ENCODE results near the gene AP4E1. TPM values are rescaled to one million over a fixed set of nuclear protein-coding genes. Genes with fewer than 3 reads are reported as not detected.

AP4E1 gene
- total RNA-seq, 4 donors from 2014 or later, result 9.9 to 13.2 (median 10.6) TPM

GRCh38 chr15:50973605-50974004 lies 65.1 kb downstream of the AP4E1 start:
- 74% methylated on average over 4 of the region's 4 CpGs for WGBS
- Histone ChIP-seq H3K9me3 (peaks cover 0 to 27% (median 19%) of the 10 kb centered on the region in 4 donors), H3K27ac (replicated peaks in 1 of 4) (no peak overlapping the region), H3K4me3 (no peak overlapping the region), H3K36me3 (peaks cover 26 to 66% (median 47%) of the 10 kb centered on the region in 4 donors), H3K27me3 (no peaks in the 10 kb centered on the region), H3K4me1 (peaks cover 11 to 16% (median 13%) of the 10 kb centered on the region in 4 donors)
- TF ChIP-seq CTCF (IDR thresholded peaks at IDR 0.05), result no peak
- TF ChIP-seq POLR2AphosphoS5 (IDR thresholded peaks at IDR 0.05), result no peak
- no peak for TF ChIP-seq POLR2A (IDR thresholded peaks at IDR 0.05; ENCODE audit: low read depth)
- TF ChIP-seq EP300 (IDR thresholded peaks at IDR 0.05), result no peak
- intact Hi-C loops (cut with DNase I), result no loop called here
- DNase-seq (ENCODE audit: extremely low spot score), result no peak

- H3K9me3 ChIP-seq, result peaks cover 0 to 1% (median 0%) of the 10 kb centered on the region in 4 donors
- peaks cover 0 to 40% (median 29%) of the 10 kb centered on the region in 4 donors for H3K36me3 ChIP-seq
- no peaks in the 10 kb centered on the region for H3K27me3 ChIP-seq
- peak overlapping the region in 3 of 4 donors; percentile 14 to 42 (median 27) for H3K27ac ChIP-seq (replicated peaks in 1 of 4)
- peaks cover 11 to 21% (median 14%) of the 10 kb centered on the region in 4 donors for H3K4me1 ChIP-seq
- intact Hi-C loops (cut with DNase I), result no loop called here
- TF ChIP-seq CTCF (IDR thresholded peaks at IDR 0.05), result no peak
- no peak for TF ChIP-seq POLR2A (IDR thresholded peaks at IDR 0.05; ENCODE audit: low read depth)
- TF ChIP-seq POLR2AphosphoS5 (IDR thresholded peaks at IDR 0.05), result no peak
- TF ChIP-seq EP300 (IDR thresholded peaks at IDR 0.05), result no peak
- 42% methylated on average over 2 of the region's 2 CpGs for WGBS
- H3K4me3 ChIP-seq, result no peak overlapping the region
- no peak for DNase-seq (ENCODE audit: extremely low spot score)
Observed at GRCh38 chr15:50977162-50977561, 68.7 kb downstream of the AP4E1 start.

GRCh38 chr15:50978580-50978979 lies 70.1 kb downstream of the AP4E1 start:
- Histone ChIP-seq H3K27me3 (no peaks in the 10 kb centered on the region), H3K4me3 (no peak overlapping the region), H3K4me1 (peaks cover 11 to 21% (median 14%) of the 10 kb centered on the region in 4 donors), H3K36me3 (peaks cover 0 to 26% (median 22%) of the 10 kb centered on the region in 4 donors), H3K27ac (replicated peaks in 1 of 4) (no peak overlapping the region), H3K9me3 (no peaks in the 10 kb centered on the region)
- no peak for DNase-seq (ENCODE audit: extremely low spot score)
- 92% methylated on average over 4 of the region's 4 CpGs for WGBS
- intact Hi-C loops (cut with DNase I), result no loop called here
- TF ChIP-seq CTCF (IDR thresholded peaks at IDR 0.05) (no peak), EP300 (IDR thresholded peaks at IDR 0.05) (no peak), POLR2A (IDR thresholded peaks at IDR 0.05; ENCODE audit: low read depth) (no peak), POLR2AphosphoS5 (IDR thresholded peaks at IDR 0.05) (no peak)

- intact Hi-C loops (cut with DNase I), result no loop called here
- TF ChIP-seq POLR2A (IDR thresholded peaks at IDR 0.05; ENCODE audit: low read depth) (no peak), EP300 (IDR thresholded peaks at IDR 0.05) (no peak), POLR2AphosphoS5 (IDR thresholded peaks at IDR 0.05) (no peak), CTCF (IDR thresholded peaks at IDR 0.05) (no peak)
- H3K9me3 ChIP-seq, result no peaks in the 10 kb centered on the region
- no peak for DNase-seq (ENCODE audit: extremely low spot score)
- no peak overlapping the region for H3K27ac ChIP-seq (replicated peaks in 1 of 4)
- peaks cover 2 to 24% (median 20%) of the 10 kb centered on the region in 4 donors for H3K36me3 ChIP-seq
- WGBS, result 73% methylated on average over 1 of the region's 1 CpG
- no peaks in the 10 kb centered on the region for H3K27me3 ChIP-seq
- no peak overlapping the region for H3K4me3 ChIP-seq
- peaks cover 11 to 21% (median 14%) of the 10 kb centered on the region in 4 donors for H3K4me1 ChIP-seq
Observed at GRCh38 chr15:50979041-50979440, 70.6 kb downstream of the AP4E1 start.

- intact Hi-C loops (cut with DNase I), result no loop called here
- Histone ChIP-seq H3K27me3 (no peaks in the 10 kb centered on the region), H3K4me3 (no peak overlapping the region), H3K27ac (replicated peaks in 1 of 4) (no peak overlapping the region), H3K4me1 (no peaks in the 10 kb centered on the region), H3K36me3 (peaks cover 5 to 36% (median 21%) of the 10 kb centered on the region in 4 donors), H3K9me3 (no peaks in the 10 kb centered on the region)
- DNase-seq (ENCODE audit: extremely low spot score), result no peak
- 69% methylated on average over 4 of the region's 4 CpGs for WGBS
- TF ChIP-seq POLR2A (IDR thresholded peaks at IDR 0.05; ENCODE audit: low read depth), result no peak
- no peak for TF ChIP-seq POLR2AphosphoS5 (IDR thresholded peaks at IDR 0.05)
- TF ChIP-seq EP300 (IDR thresholded peaks at IDR 0.05), result no peak
- TF ChIP-seq CTCF (IDR thresholded peaks at IDR 0.05), result no peak
Observed at GRCh38 chr15:50993598-50993997, 85.1 kb downstream of the AP4E1 start.

Measured in esophagus muscularis mucosa (tissue), 4 donors.